ENCODE results near the gene ICAM5. TPM values are rescaled to one million over a fixed set of nuclear protein-coding genes. Genes with fewer than 3 reads are reported as not detected.

ICAM5 gene
- total and polyA plus RNA-seq, 9 of the 15 experiments (the other 6 are each of a cell fraction or from before 2014, with no cell fraction given): 0.10 to 114 (median 13.7) TPM

- intact Hi-C loops (cut with micrococcal nuclease) (no loop called here), in situ Hi-C loops (cut with MboI) (no loop called here)
- FAIRE-seq: no peak
- DNase-seq (ENCODE audit: extremely low read depth in 1 of 4, low spot score in 3 of 4): no peak
- CTCF ChIA-PET (ENCODE audit: low intra/inter-chr PET ratio): no interaction called here
- no peaks in the 10 kb centered on the region for H3K36me3 ChIP-seq (ENCODE audit: control insufficient read depth, insufficient read depth, low read length)
- no peak for ATAC-seq
- no peaks in the 10 kb centered on the region for H3K9me1 ChIP-seq (ENCODE audit: control insufficient read depth, insufficient read depth, low read length)
- no peak for TF ChIP-seq PCBP2 (IDR thresholded peaks at IDR 0.05; ENCODE audit: low read depth, low read length, poor library complexity, severe bottlenecking)
- TF ChIP-seq ZNF121 (CRISPR knock-in tag; conservative IDR thresholded peaks at IDR 0.05): peak; percentile 51
- 46% methylated on average over 3 of the region's 5 CpGs for WGBS (ENCODE audit: insufficient coverage, low coverage, missing lambda C conversion rate)
- H3K4me1 ChIP-seq (replicated peaks in 1 of 2; ENCODE audit: control insufficient read depth in 2 of 2, insufficient read depth in 2 of 2, low read length in 2 of 2): peaks cover 8 to 21% of the 10 kb centered on the region in 2 experiments; a peak in 4 of 5 replicates
- POLR2A ChIA-PET: no interaction called here
- H3K9ac ChIP-seq (ENCODE audit: insufficient read depth in 1 of 2, low read depth in 2 of 2, low read length in 2 of 2): no peak overlapping the region
- no peak overlapping the region for H3K4me3 ChIP-seq
- BruUV-seq (replicated peaks): no TSS peak
- H2AFZ ChIP-seq (ENCODE audit: low read depth, low read length): no peak overlapping the region
- H3K27ac ChIP-seq (ENCODE audit: extremely low read depth, low read depth, low read length): no peak overlapping the region
- H3K9me3 ChIP-seq (replicated peaks; ENCODE audit: control insufficient read depth, insufficient read depth, low read depth, low read length): no peaks in the 10 kb centered on the region
- H3K79me2 ChIP-seq (ENCODE audit: control insufficient read depth, insufficient read depth, low read length): peaks cover 9% of the 10 kb centered on the region; the same call in 1 of the 3 replicates
- H4K20me1 ChIP-seq (replicated peaks; ENCODE audit: control insufficient read depth, insufficient read depth, low read length): no peaks in the 10 kb centered on the region
- H3K27me3 ChIP-seq (ENCODE audit: control insufficient read depth in 2 of 2, insufficient read depth in 2 of 2, low read length in 2 of 2): no peaks in the 10 kb centered on the region
- H3K4me2 ChIP-seq (ENCODE audit: insufficient read depth, low read length): no peak overlapping the region
Measured at GRCh38 chr19:10339977-10340376, 50.2 kb downstream of the ICAM5 start.

- intact Hi-C loops (cut with micrococcal nuclease) (no loop called here), in situ Hi-C loops (cut with MboI) (no loop called here)
- no peak for FAIRE-seq
- H4K20me1 ChIP-seq (replicated peaks; ENCODE audit: control insufficient read depth, insufficient read depth, low read length): no peaks in the 10 kb centered on the region
- no peak overlapping the region for H3K27ac ChIP-seq (ENCODE audit: extremely low read depth, low read depth, low read length)
- ChIA-PET POLR2A (interaction anchor here (0.8 to 3.4 kb wide), 5 partner anchors 9 to 56 kb away, joined by 3 to 29 read pairs (median 3); partner anchors contain the start of gene RAVER1), CTCF (ENCODE audit: low intra/inter-chr PET ratio) (no interaction called here)
- BruUV-seq (replicated peaks): no TSS peak
- H3K9me3 ChIP-seq (replicated peaks; ENCODE audit: control insufficient read depth, insufficient read depth, low read depth, low read length): no peaks in the 10 kb centered on the region
- peaks cover 0 to 14% of the 10 kb centered on the region in 2 experiments; a peak in 3 of 5 replicates for H3K4me1 ChIP-seq (replicated peaks in 1 of 2; ENCODE audit: control insufficient read depth in 2 of 2, insufficient read depth in 2 of 2, low read length in 2 of 2)
- H3K36me3 ChIP-seq (ENCODE audit: control insufficient read depth, insufficient read depth, low read length): no peaks in the 10 kb centered on the region
- H3K9ac ChIP-seq (ENCODE audit: insufficient read depth in 1 of 2, low read depth in 2 of 2, low read length in 2 of 2): no peak overlapping the region
- DNase-seq (ENCODE audit: extremely low read depth in 1 of 4, low spot score in 3 of 4): no peak
- ATAC-seq: no peak
- no peak overlapping the region for H3K4me3 ChIP-seq
- 18% methylated on average over 2 of the region's 2 CpGs for WGBS (ENCODE audit: insufficient coverage, low coverage, missing lambda C conversion rate)
- TF ChIP-seq ZNF12 (CRISPR knock-in tag; IDR thresholded peaks at IDR 0.05) (no peak), BHLHE40 (IDR thresholded peaks at IDR 0.05; ENCODE audit: low read length) (no peak), ARID4B (CRISPR knock-in tag; IDR thresholded peaks at IDR 0.05) (no peak), ZNF143 (CRISPR knock-in tag; IDR thresholded peaks at IDR 0.05) (no peak), KDM2B (CRISPR knock-in tag; IDR thresholded peaks at IDR 0.05) (no peak), ZNF644 (tag; IDR thresholded peaks at IDR 0.05; ENCODE audit: low read depth) (no peak), NCOA4 (IDR thresholded peaks at IDR 0.05; ENCODE audit: partially characterized antibody) (no peak), TFAM (CRISPR knock-in tag; conservative IDR thresholded peaks at IDR 0.05) (no peak)
- H3K4me2 ChIP-seq (ENCODE audit: insufficient read depth, low read length): no peak overlapping the region
- no peaks in the 10 kb centered on the region for H3K79me2 ChIP-seq (ENCODE audit: control insufficient read depth, insufficient read depth, low read length)
- H3K9me1 ChIP-seq (ENCODE audit: control insufficient read depth, insufficient read depth, low read length): no peaks in the 10 kb centered on the region
- no peaks in the 10 kb centered on the region for H3K27me3 ChIP-seq (ENCODE audit: control insufficient read depth in 2 of 2, insufficient read depth in 2 of 2, low read length in 2 of 2)
- H2AFZ ChIP-seq (ENCODE audit: low read depth, low read length): no peak overlapping the region
Measured at GRCh38 chr19:10343495-10343894, 53.7 kb downstream of the ICAM5 start.

Data from K562 (cell line).